Daoy (cell line): ENCODE measurements around the gene ASZ1. TPM values are rescaled to one million over a fixed set of nuclear protein-coding genes. Genes with fewer than 3 reads are reported as not detected.

Source experiments
- DNase-seq: peaks from one replicate; pipeline ENCODE4 v3.0.0-alpha.2; 2015; ENCODE audit warnings: low read depth
- total RNA-seq: library from RNA; depleted of rRNA; stranded (reverse); fragments of >200 nt; shearing (Covaris generic); gene quantifications from 2 replicates; pipeline ENCODE4 v1.2.3, GENCODE V29; 2014

Gene ASZ1
- total RNA-seq, 1 experiment from 2014 or later, result not detected

DNA sequence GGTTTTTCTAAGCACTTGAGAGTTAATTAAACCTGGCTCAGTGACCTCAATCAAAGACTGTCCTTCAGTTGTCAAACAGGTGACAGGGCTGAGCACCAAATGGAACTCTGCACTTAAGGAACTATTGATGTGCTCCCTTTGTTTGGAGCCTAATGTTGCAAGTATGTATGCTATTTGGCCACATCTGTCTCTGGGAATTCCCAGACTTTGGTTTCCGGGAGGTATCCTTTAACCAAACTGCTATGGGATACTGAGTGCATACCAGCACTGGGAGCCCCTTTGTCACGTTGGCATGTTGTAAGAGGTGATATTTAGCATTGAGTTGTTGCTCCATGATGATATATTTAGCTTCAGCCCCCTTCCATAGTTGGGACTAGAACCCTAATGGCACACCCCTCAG is 25.2 kb downstream of the ASZ1 start:
- peak; percentile 58 for DNase-seq

- peak; percentile 22 for DNase-seq
Measured at GRCh38 chr7:117401293-117402002, 25.8 kb downstream of the ASZ1 start.

GRCh38 chr7:117399820-117400422 is 27.4 kb downstream of the ASZ1 start:
- no peak for DNase-seq

GRCh38 chr7:117395743-117396142 is 31.6 kb downstream of the ASZ1 start:
- no peak for DNase-seq

- DNase-seq, result no peak
Measured at GRCh38 chr7:117393781-117394180, 33.5 kb downstream of the ASZ1 start.

DNA sequence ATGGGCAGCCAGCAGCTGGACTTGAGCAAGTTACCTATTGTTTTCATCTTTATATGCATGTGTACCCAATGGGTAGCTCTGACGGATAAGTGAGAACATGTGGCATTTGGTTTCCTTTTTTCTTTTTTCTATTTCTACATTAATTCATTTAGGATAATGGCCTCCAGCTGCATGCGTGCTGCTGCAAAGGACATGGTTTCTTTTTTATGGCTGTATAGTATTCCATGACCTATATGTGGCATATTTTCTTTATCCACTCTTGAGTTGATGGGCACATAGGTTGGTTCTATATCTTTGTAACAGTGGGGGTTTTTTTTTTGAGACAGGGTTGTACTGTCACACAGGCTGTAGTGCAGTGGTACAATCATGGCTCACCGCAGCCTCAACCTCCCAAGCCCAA is 37.4 kb downstream of the ASZ1 start:
- DNase-seq, result no peak

DNA sequence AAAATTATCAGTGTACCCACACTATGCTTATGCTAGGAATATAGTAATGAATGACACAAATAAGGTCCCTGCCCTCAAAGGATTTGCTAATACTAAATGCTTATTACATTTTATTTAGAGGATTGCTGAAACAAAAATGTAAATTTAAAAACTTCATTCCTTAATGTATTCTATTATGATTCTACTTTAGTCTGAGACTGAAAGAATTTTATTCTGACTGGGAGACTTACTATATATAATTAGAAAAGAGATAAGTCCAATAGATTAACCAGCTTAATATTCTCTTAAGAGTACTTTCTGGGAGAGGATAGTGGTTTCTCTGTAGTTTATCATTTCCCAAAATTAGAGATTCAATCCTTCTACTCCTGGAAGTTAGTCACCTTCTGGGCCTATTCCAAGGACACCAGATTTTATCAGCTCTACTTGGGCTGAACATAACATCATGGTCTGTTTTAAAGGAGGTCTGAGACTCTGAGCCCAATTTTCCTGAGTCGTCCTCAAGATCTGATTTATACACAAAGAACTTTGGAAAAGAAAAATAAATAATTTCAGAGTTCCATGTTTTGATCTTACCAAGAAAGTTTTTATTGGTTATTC is 41.1 kb downstream of the ASZ1 start:
- peak; percentile 31 for DNase-seq

- no peak for DNase-seq
Measured at GRCh38 chr7:117385363-117386109, 41.8 kb downstream of the ASZ1 start.

DNA sequence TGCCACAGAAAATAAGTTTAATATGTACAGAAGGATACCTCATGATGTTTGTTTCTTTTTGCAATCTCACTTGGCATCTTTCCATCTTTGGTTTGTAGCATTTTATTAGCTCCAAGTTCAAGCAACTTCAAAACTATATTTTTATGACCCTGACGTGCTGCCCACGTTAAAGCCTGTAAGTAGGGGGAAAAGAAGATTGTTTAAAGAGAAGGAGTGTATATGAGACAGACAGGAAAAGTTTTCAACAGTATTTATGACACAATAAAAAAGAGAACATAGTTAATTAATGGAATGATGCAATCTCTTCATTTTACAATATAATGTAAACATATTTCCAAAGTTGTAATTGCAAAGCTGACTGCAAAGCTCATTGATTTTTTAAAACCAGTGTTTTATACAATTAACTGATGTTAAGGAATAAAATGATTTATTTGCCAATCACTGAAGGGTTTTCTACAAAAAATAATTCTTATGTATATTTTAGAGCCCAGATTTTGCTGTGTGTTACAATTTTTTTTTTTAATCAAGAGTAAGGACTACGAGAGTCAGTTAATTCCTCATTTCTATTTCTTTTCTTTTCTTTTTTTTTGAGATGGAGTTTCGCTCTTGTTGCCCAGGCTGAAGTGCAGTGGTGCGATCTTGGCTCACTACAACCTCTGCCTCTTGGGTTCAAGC is 42.5 kb downstream of the ASZ1 start:
- DNase-seq, result no peak

DNA sequence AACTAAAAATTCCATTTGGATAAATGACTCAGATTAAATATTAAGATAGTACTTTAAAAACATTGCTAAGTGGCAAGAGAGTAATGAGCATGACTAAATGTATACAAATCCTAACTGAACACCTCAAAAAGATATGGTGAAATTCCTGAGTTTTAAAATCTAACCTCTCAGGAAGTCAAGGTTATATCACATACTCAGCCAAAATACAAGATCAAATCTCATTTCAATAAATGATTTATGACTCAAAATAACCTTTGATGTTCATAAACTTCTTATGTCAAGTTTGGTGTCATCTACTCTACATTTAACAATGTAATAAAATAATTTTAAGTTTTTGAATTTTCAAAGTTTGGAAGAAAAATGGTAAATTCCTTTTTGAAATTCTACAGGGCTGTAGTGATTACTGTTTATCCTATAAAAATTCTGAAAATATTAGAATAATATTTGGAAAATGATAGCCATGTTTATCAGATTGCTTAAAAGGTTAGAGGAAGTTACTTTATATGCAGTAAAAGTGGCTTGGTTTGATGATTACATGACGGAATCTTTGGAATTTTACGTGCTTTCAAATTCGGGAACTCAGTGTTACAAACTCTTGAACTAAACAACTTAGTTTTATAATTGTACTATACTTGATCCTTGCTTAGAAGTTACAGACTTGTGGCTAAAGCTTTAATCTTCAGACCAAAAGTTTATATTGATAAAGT is 43.7 kb downstream of the ASZ1 start:
- DNase-seq, result no peak

DNA sequence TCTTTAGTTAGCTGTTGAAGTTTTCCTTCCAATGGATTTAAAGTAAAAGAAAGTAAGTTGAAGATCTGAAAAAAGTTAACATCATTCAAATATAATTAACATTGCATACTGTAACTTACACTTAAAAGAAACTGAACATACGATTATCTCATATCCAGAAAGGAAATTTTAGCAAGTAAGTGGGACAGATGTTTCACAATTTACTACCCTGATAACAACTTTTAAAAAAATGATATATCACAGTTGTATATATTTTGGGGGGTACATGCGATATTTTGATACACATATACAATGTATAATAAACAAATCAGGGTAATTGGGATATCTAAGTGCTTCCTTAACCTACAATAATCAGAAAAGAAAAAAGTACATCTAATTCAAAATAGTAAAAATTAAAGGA is 44.2 kb downstream of the ASZ1 start:
- no peak for DNase-seq

DNA sequence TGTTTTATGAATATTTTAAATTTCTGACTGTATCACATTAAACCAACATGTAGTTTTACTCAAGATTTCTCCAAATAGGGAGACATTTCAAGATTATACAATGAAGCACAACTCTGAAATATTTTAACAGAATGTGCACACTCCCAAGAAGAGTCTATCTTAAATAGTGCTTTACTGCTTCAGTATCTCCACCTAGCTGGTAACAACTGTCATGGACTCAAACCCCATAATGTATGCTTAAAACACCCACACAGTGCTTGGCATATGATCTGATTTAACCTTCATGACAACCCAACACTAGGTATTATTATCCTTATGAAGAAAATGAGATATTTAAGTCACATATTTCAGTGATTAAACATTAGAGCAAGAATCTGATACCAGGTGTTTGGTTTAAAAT is 45.9 kb downstream of the ASZ1 start:
- DNase-seq, result no peak

- no peak for DNase-seq
Measured at GRCh38 chr7:117375380-117375779, 51.9 kb downstream of the ASZ1 start.

DNA sequence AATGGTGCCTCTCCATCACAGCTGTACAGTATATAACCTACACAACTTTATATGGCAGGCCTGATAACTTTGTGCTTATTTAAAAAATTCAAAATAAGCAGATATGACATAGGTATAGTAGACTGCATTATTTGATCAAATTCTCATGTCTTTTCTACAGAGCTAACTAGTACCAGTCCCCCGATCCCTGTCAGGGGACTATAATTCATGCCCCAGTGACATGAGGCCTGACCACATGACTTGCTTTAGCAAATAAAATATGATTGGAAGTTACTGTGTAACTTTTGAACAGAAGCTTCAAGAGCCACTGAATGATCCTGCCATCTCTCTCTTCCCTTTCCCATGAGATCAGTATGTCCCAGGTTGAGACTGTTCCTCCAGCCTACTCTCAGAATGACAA is 55.2 kb downstream of the ASZ1 start:
- DNase-seq, result no peak

GRCh38 chr7:117364339-117365080 is 62.8 kb downstream of the ASZ1 start:
- DNase-seq, result no peak

DNA sequence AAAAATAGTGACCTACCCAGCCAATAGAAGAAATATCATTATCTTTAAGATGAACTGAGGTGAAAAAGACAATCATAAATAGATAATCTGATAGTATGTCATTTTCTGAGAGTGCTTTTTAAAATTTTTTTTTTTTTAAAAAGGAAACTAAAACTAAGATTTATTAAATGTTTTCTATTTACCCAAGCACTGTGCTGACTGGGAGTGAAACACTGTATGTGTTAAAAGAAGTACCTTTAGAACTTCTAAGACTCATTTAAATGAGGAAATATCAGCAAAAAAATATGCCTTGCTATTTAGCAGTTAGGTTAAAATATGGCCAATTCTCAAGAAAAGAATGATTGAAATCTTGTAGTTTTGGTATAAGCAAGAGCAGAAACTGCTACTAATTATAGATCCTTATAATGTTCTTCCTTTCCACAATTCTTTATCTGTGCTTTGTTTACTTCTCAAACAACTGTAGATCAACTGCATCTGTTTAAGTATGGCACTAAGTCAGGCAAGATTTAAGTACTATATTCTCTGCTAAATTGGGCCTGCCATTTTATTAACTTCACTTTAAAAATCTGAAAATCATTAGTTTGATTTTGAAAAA is 64.9 kb downstream of the ASZ1 start:
- no peak for DNase-seq

DNA sequence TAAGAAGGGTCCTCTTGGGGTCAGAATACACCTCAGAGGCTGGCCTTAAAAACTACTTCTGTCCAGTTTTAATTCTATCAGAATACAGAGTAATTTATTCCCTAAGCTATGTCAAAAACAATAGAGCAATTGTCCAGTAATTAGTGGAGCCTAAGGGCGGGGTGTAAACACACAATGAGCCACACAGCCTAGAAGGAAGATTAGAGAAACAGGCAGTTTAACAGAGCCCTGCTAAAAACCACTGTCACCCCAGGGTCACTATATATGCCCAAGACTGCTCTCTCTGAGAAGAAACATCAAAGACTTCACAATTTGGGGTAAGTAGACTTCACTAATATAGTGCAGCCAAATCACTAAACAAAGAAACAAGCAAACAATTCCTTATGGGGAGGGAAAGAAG is 77.3 kb downstream of the ASZ1 start:
- DNase-seq, result no peak

GRCh38 chr7:117349570-117349969 is 77.7 kb downstream of the ASZ1 start:
- DNase-seq, result no peak

- no peak for DNase-seq
Measured at GRCh38 chr7:117347962-117348672, 79.2 kb downstream of the ASZ1 start.

GRCh38 chr7:117347480-117347879 is 79.8 kb downstream of the ASZ1 start:
- no peak for DNase-seq
